Mesenteric fat pad (tissue), 1 donor: ENCODE measurements around the gene PDCD6IP. TPM values are rescaled to one million over a fixed set of nuclear protein-coding genes. Genes with fewer than 3 reads are reported as not detected.

ENCODE experiments used
- DNase-seq: peaks from one replicate; pipeline ENCODE4 v3.0.0-alpha.2; 2020; ENCODE audit warnings: low spot score
- total RNA-seq: library from RNA; stranded (reverse); fragmentation: NEBNext Ultra II Directional; extraction: Animal tissue kit (Norgen Biotek cat#: 25700); gene quantifications from one replicate; pipeline ENCODE4 v1.2.1, GENCODE V29; 2021
- donor health status: DM: yes; HTN: yes; CAD: no.

Gene PDCD6IP
- total RNA-seq, 1 donor from 2014 or later, result 256 TPM

- DNase-seq, result no peak
Observed at GRCh38 chr3:33887478-33887877, 89.0 kb downstream of the PDCD6IP start.

- no peak for DNase-seq
Observed at GRCh38 chr3:33889394-33890039, 91.1 kb downstream of the PDCD6IP start.

- no peak for DNase-seq
Observed at GRCh38 chr3:33892655-33893054, 94.2 kb downstream of the PDCD6IP start.

- DNase-seq, result no peak
Observed at GRCh38 chr3:33895658-33896057, 97.2 kb downstream of the PDCD6IP start.

- no peak for DNase-seq
Observed at GRCh38 chr3:33897306-33897705, 98.9 kb downstream of the PDCD6IP start.

- DNase-seq, result no peak
Observed at GRCh38 chr3:33898901-33899300, 100.5 kb downstream of the PDCD6IP start.

GRCh38 chr3:33900440-33900808 is 102.0 kb downstream of the PDCD6IP start:
- DNase-seq, result no peak

- no peak for DNase-seq
Observed at GRCh38 chr3:33900809-33901505, 102.5 kb downstream of the PDCD6IP start.

- no peak for DNase-seq
Observed at GRCh38 chr3:33901862-33902563, 103.6 kb downstream of the PDCD6IP start.

GRCh38 chr3:33904730-33905129 is 106.3 kb downstream of the PDCD6IP start:
- DNase-seq, result no peak

GRCh38 chr3:33908250-33908851 is 109.9 kb downstream of the PDCD6IP start:
- DNase-seq, result no peak

- no peak for DNase-seq
Observed at GRCh38 chr3:33909547-33909946, 111.1 kb downstream of the PDCD6IP start.

GRCh38 chr3:33910031-33910430 is 111.6 kb downstream of the PDCD6IP start:
- no peak for DNase-seq

GRCh38 chr3:33911525-33912322 is 113.3 kb downstream of the PDCD6IP start:
- no peak for DNase-seq

- DNase-seq, result no peak
Observed at GRCh38 chr3:33914212-33914611, 115.8 kb downstream of the PDCD6IP start.

GRCh38 chr3:33914731-33915379 is 116.4 kb downstream of the PDCD6IP start:
- DNase-seq, result no peak

- no peak for DNase-seq
Observed at GRCh38 chr3:33915796-33916546, 117.5 kb downstream of the PDCD6IP start.

GRCh38 chr3:33918126-33918756 is 119.8 kb downstream of the PDCD6IP start:
- no peak for DNase-seq
